GM18519 (cell line): ENCODE results near the gene MEGF8.
A peak's percentile ranks its signal among the peaks of the same experiment; 100 is the strongest.

Source experiments
- ATAC-seq: cut with Tn5 transposase; IDR thresholded peaks from one replicate; pipeline ENCODE4 v1.9.1; 2021; ENCODE audit warnings: mild to moderate bottlenecking, moderate library complexity; ENCODE audit not compliant: unreplicated experiment, low FRiP score

The MEGF8 gene

GRCh38 chr19:42301646-42302203, 23.7 kb upstream of the MEGF8 start, which contains the start of gene PRR19:
TSS of gene PRR19 (plus strand) at chr19:42302132. CDS start at chr19:42309585, 7,453 bp downstream.
- ATAC-seq, result no peak

- ATAC-seq, result no peak
Measured at GRCh38 chr19:42303101-42303464, 22.4 kb upstream of the MEGF8 start.

- ATAC-seq, result no peak
Measured at GRCh38 chr19:42303876-42304275, 21.6 kb upstream of the MEGF8 start.

GRCh38 chr19:42306646-42307045, 18.8 kb upstream of the MEGF8 start:
- no peak for ATAC-seq

GRCh38 chr19:42309686-42310085, 15.7 kb upstream of the MEGF8 start:
- ATAC-seq, result no peak

- ATAC-seq, result no peak
Measured at GRCh38 chr19:42311657-42312056, 13.8 kb upstream of the MEGF8 start.

GRCh38 chr19:42312370-42312769, 13.1 kb upstream of the MEGF8 start:
- ATAC-seq, result no peak

- ATAC-seq, result no peak
Measured at GRCh38 chr19:42313096-42313839, 12.2 kb upstream of the MEGF8 start, which contains the start of gene TMEM145. TSS of gene TMEM145 (plus strand) at chr19:42313309. CDS start at chr19:42313377, 68 bp downstream.

- no peak for ATAC-seq
Measured at GRCh38 chr19:42313840-42314755, 11.3 kb upstream of the MEGF8 start.

- ATAC-seq, result no peak
Measured at GRCh38 chr19:42315024-42315423, 10.4 kb upstream of the MEGF8 start.

GRCh38 chr19:42316223-42317211, 8.9 kb upstream of the MEGF8 start:
- ATAC-seq, result no peak

GRCh38 chr19:42317535-42317934, 7.9 kb upstream of the MEGF8 start:
- no peak for ATAC-seq

- no peak for ATAC-seq
Measured at GRCh38 chr19:42322305-42322704, 3.1 kb upstream of the MEGF8 start.

GRCh38 chr19:42323473-42323851, 2.0 kb upstream of the MEGF8 start:
- ATAC-seq, result no peak

GRCh38 chr19:42323852-42324654, 1.4 kb upstream of the MEGF8 start:
- no peak for ATAC-seq

- ATAC-seq, result no peak
Measured at GRCh38 chr19:42324655-42325307, 654 bp upstream of the MEGF8 start.

- peak; percentile 8 for ATAC-seq
Measured at GRCh38 chr19:42325896-42326771, 699 bp downstream of the MEGF8 start.

- no peak for ATAC-seq
Measured at GRCh38 chr19:42326969-42327368, 1.5 kb downstream of the MEGF8 start.
